Retinal pigment epithelial cell (primary cell): ENCODE results near the gene SV2C.
"Not testable (repeated sequence)": the region's sequence is repeated elsewhere in the genome, so short reads cannot be mapped to it uniquely, and the experiment has no call there.

Experiments
- DNase-seq: peaks from one replicate; pipeline ENCODE4 v3.0.0-alpha.2; 2010; ENCODE audit warnings: low read depth
- H3K4me3 ChIP-seq: 2 replicates; pipeline ENCODE4 v1.5.1; 2011; ENCODE audit warnings: mild to moderate bottlenecking, low read length, control low read depth, moderate library complexity
- CTCF ChIP-seq: conservative IDR thresholded peaks from 2 replicates; pipeline ENCODE4 v1.5.1; 2011; ENCODE audit warnings: low read depth, low read length, control low read depth, inconsistent platforms

Gene SV2C

GRCh38 chr5:76084496-76085242, 1.5 kb downstream of the SV2C start:
- H3K4me3 ChIP-seq = no peak overlapping the region
- DNase-seq = no peak
- no peak for TF ChIP-seq CTCF

GRCh38 chr5:76085243-76085579, 2.0 kb downstream of the SV2C start:
- H3K4me3 ChIP-seq = no peak overlapping the region

GRCh38 chr5:76086095-76086494, 2.9 kb downstream of the SV2C start:
- no peak for DNase-seq
- TF ChIP-seq CTCF = no peak
- H3K4me3 ChIP-seq = no peak overlapping the region

More at GRCh38 chr5:76085243-76085579, 2.0 kb downstream of the SV2C start:
- TF ChIP-seq CTCF = no peak
- no peak for DNase-seq

- not testable (repeated sequence) for H3K4me3 ChIP-seq, DNase-seq
Measured at GRCh38 chr5:76089156-76089555, 6.0 kb downstream of the SV2C start.

- H3K4me3 ChIP-seq = no peak overlapping the region
- no peak for TF ChIP-seq CTCF
- no peak for DNase-seq
Measured at GRCh38 chr5:76091351-76091750, 8.2 kb downstream of the SV2C start.

GRCh38 chr5:76099286-76099702, 16.1 kb downstream of the SV2C start:
- DNase-seq = no peak
- no peak for TF ChIP-seq CTCF
- H3K4me3 ChIP-seq = no peak overlapping the region

- no peak overlapping the region for H3K4me3 ChIP-seq
- DNase-seq = no peak
- no peak for TF ChIP-seq CTCF
Measured at GRCh38 chr5:76099756-76100155, 16.6 kb downstream of the SV2C start.
